OCI-LY3 (cell line): ENCODE results near the gene WDR3.

Experiments used
- H2AFZ ChIP-seq: fragments of 200-600, 300-600 bp; shearing (Covaris generic); 2 replicates; pipeline ENCODE4 v1.6.0; 2014; ENCODE audit warnings: antibody characterized with exemption, low read depth, low read length
- H3K27ac ChIP-seq: fragments of 200-600, 300-600 bp; sonication (generic); 2 replicates; pipeline ENCODE4 v1.5.1; 2014; ENCODE audit warnings: mild to moderate bottlenecking, low read length, moderate library complexity, mixed read lengths
- H3K27me3 ChIP-seq: fragments of 200-600, 300-600 bp; sonication (generic); 2 replicates; pipeline ENCODE4 v1.6.1; 2014; ENCODE audit warnings: low read depth, low read length, mixed read lengths
- H3K36me3 ChIP-seq: fragments of 200-600, 300-600 bp; sonication (generic); replicated peaks from 2 replicates; pipeline ENCODE3; 2014; ENCODE audit warnings: low read depth, low read length, mixed read lengths
- H3K4me1 ChIP-seq: fragments of 300-600, 200-600 bp; sonication (generic); 2 replicates; pipeline ENCODE4 v1.6.1; 2014; ENCODE audit warnings: low read length, mixed read lengths
- H3K4me2 ChIP-seq: fragments of 200-600, 300-600 bp; sonication (generic); 2 replicates; pipeline ENCODE4 v1.6.1; 2014; ENCODE audit warnings: low read length, mixed read lengths
- H3K4me3 ChIP-seq: fragments of 300-600, 200-600 bp; sonication (generic); 2 replicates; pipeline ENCODE4 v1.5.1; 2014; ENCODE audit warnings: antibody characterized with exemption, mild to moderate bottlenecking, low read length, moderate library complexity
- H3K79me2 ChIP-seq: fragments of 300-600, 200-600 bp; shearing (Covaris generic); 2 replicates; pipeline ENCODE4 v1.6.1; 2014; ENCODE audit warnings: mild to moderate bottlenecking, low read length, mixed read lengths
- H3K9ac ChIP-seq: fragments of 300-600, 200-600 bp; shearing (Covaris generic); 2 replicates; pipeline ENCODE4 v1.6.0; 2014; ENCODE audit warnings: mild to moderate bottlenecking, low read length, moderate library complexity
- H3K9me3 ChIP-seq: fragments of 200-600, 300-600 bp; shearing (Covaris generic); 2 replicates; pipeline ENCODE4 v1.6.1; 2014; ENCODE audit warnings: low read length, mixed read lengths; ENCODE audit not compliant: insufficient read depth
- H4K20me1 ChIP-seq: fragments of 200-600, 300-600 bp; sonication (generic); 2 replicates; pipeline ENCODE4 v1.6.1; 2016; ENCODE audit warnings: low read length, mixed read lengths; ENCODE audit not compliant: insufficient read depth
- EZH2phosphoT487 ChIP-seq: fragments of 200-600 bp; shearing (Covaris generic); IDR thresholded peaks from 2 replicates; pipeline ENCODE4 v1.6.1; 2018; ENCODE audit warnings: antibody characterized with exemption, mixed run types, low read depth
- TF ChIP-seq, protein P1 (sequence below): fragments of 200-600, 300-600 bp; sonication (generic); IDR thresholded peaks from 2 replicates; pipeline ENCODE4 v1.5.1; 2014; ENCODE audit warnings: antibody characterized with exemption, low read length, low read depth

WDR3 gene

DNA sequence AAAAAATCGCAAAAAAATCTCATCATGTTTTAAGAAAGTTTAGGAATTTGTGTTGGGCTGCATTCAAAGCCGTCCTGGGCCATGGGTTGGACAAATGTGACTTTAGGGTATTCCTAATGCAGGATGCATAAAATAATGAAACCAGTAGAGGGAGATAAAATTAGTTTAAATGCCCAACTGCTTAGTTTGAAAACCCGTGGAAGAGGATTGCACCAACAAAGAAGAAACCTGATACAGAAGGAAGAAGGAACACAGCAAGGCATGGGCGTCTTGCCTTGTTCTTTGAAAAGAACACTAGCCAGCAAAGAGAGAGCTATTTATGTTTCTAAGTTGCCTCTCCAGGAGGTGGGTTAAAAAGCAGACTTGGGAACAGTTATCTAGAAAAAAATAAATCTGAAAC is 37.9 kb downstream of the WDR3 start:
- no peaks in the 10 kb centered on the region for H3K27me3 ChIP-seq
- H3K27ac ChIP-seq: no peak overlapping the region
- no peaks in the 10 kb centered on the region for H4K20me1 ChIP-seq
- peaks cover 5% of the 10 kb centered on the region; the same call in 1 of the 2 replicates for H3K4me1 ChIP-seq
- H3K4me2 ChIP-seq: no peak overlapping the region
- no peak for TF ChIP-seq EZH2phosphoT487
- TF ChIP-seq, protein P1, sequence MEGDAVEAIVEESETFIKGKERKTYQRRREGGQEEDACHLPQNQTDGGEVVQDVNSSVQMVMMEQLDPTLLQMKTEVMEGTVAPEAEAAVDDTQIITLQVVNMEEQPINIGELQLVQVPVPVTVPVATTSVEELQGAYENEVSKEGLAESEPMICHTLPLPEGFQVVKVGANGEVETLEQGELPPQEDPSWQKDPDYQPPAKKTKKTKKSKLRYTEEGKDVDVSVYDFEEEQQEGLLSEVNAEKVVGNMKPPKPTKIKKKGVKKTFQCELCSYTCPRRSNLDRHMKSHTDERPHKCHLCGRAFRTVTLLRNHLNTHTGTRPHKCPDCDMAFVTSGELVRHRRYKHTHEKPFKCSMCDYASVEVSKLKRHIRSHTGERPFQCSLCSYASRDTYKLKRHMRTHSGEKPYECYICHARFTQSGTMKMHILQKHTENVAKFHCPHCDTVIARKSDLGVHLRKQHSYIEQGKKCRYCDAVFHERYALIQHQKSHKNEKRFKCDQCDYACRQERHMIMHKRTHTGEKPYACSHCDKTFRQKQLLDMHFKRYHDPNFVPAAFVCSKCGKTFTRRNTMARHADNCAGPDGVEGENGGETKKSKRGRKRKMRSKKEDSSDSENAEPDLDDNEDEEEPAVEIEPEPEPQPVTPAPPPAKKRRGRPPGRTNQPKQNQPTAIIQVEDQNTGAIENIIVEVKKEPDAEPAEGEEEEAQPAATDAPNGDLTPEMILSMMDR: no peak
- no peaks in the 10 kb centered on the region for H3K79me2 ChIP-seq
- H3K36me3 ChIP-seq: no peaks in the 10 kb centered on the region
- no peak overlapping the region for H2AFZ ChIP-seq
- H3K4me3 ChIP-seq: no peak overlapping the region
- H3K9ac ChIP-seq: no peak overlapping the region
- no peaks in the 10 kb centered on the region for H3K9me3 ChIP-seq

DNA sequence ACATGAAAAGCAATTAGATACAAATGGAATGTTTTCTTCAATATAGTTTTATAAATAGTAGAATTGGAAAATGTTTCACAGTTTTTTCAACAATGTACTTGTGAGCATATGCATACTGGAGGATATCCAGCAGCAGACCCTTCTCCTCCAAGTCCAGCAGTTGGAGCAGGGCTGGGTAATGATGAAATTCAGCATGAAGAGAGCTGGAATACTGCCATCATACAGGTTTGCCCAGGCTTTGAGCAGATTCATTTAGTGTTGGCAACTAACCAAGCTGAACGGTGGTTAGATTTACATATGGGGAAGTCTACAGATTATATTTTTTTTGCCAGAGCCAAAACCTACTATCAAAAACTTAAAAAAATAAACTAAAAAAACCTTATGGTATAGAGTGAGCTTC is 38.3 kb downstream of the WDR3 start:
- H3K4me1 ChIP-seq: peaks cover 5% of the 10 kb centered on the region; the same call in 1 of the 2 replicates
- no peak overlapping the region for H3K27ac ChIP-seq

GRCh38 chr1:117970252-117970651 is 40.7 kb downstream of the WDR3 start:
- Histone ChIP-seq H3K27me3 (no peaks in the 10 kb centered on the region), H3K36me3 (no peaks in the 10 kb centered on the region), H3K4me1 (peaks cover 5% of the 10 kb centered on the region; the same call in 1 of the 2 replicates)

More for the DNA sequence above, 38.3 kb downstream of the WDR3 start:
- TF ChIP-seq EZH2phosphoT487: no peak
- TF ChIP-seq, protein P1: no peak
- no peak overlapping the region for H2AFZ ChIP-seq
- H3K9ac ChIP-seq: no peak overlapping the region
- no peaks in the 10 kb centered on the region for H3K79me2 ChIP-seq
- no peaks in the 10 kb centered on the region for H3K27me3 ChIP-seq
- no peaks in the 10 kb centered on the region for H3K9me3 ChIP-seq
- no peak overlapping the region for H3K4me2 ChIP-seq
- no peak overlapping the region for H3K4me3 ChIP-seq
- no peaks in the 10 kb centered on the region for H4K20me1 ChIP-seq
- no peaks in the 10 kb centered on the region for H3K36me3 ChIP-seq

DNA sequence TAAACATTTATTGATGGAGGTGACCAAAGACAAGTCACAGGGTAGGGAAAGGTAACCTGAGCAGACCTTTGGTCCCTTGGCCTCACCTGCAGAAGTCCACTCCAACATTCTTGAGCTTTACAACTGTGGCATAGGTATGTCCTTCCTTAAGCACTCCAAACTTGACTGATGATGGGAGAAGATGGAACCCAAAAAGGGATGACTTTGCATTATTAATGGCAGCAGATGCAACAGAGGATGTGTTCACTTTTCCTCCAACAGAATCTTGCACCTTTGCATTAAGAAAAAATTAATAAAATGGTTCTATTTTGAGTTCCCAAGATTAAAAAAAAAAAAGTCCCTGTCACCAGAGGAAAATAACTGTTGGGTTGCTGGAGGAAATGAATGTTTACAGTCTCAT is 42.2 kb downstream of the WDR3 start:
- Histone ChIP-seq H3K9ac (no peak overlapping the region), H3K4me3 (no peak overlapping the region), H3K36me3 (no peaks in the 10 kb centered on the region), H3K4me2 (no peak overlapping the region), H3K27me3 (no peaks in the 10 kb centered on the region), H3K4me1 (peaks cover 5% of the 10 kb centered on the region; the same call in 1 of the 2 replicates), H3K27ac (no peak overlapping the region), H3K9me3 (no peaks in the 10 kb centered on the region), H4K20me1 (no peaks in the 10 kb centered on the region), H2AFZ (no peak overlapping the region), H3K79me2 (no peaks in the 10 kb centered on the region)
- no peak for TF ChIP-seq EZH2phosphoT487
- TF ChIP-seq, protein P1: no peak

More at GRCh38 chr1:117970252-117970651, 40.7 kb downstream of the WDR3 start:
- Histone ChIP-seq H2AFZ (no peak overlapping the region), H3K9me3 (no peaks in the 10 kb centered on the region), H3K9ac (no peak overlapping the region), H4K20me1 (no peaks in the 10 kb centered on the region), H3K4me3 (no peak overlapping the region), H3K27ac (no peak overlapping the region), H3K4me2 (no peak overlapping the region), H3K79me2 (no peaks in the 10 kb centered on the region)
- TF ChIP-seq EZH2phosphoT487: no peak
- TF ChIP-seq, protein P1: no peak
